ENCODE results near the gene MEI1.

The MEI1 gene

DNA sequence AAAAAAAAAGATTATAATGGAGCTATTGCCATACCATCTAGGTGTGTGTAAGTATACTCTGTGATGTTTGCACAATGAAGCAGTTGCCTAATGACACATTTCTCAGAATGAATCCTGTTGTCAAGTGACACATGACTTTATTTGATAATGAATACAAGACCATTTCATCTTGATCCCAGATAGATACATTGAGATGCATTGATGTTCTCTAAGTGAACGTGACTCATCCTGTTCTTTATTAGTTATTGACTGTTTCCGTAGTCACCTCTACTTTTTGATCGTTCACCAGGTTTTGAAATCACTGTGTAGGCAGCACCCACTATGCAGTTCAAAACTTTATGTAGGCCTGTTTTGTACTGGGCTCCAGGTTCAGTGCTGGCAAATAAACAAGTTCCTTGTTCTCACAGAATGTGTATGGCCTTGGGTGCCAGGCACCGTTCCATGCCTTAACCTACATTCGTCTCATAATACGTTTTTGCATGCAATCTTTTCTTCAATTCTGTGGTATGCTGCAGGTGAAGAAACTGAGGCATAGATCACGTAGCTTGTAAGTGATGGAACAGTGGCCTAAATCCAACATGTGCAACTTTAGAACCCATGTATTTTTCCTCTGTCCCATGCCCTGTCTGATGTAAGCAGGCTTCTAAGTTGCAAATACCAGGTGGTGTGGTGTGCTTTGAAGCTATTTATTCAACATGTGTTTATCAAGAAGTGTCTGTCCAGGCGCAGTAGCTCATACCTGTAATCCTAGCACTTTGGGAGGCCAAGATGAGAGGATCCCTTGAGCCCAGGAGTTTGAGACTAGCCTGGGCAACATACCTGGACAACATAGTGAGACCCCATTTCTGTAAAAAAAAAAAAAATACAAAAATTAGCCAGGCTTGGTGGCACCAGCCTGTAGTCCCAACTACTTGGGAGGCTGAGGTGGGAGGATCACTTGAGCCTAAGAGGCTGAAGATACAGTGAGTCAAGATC is 144.0 kb downstream of the MEI1 start:
- DNase-seq = no peak

GRCh38 chr22:41844036-41844435 is 144.7 kb downstream of the MEI1 start:
- no peak for DNase-seq

GRCh38 chr22:41844513-41844912 is 145.2 kb downstream of the MEI1 start:
- no peak for DNase-seq

DNA sequence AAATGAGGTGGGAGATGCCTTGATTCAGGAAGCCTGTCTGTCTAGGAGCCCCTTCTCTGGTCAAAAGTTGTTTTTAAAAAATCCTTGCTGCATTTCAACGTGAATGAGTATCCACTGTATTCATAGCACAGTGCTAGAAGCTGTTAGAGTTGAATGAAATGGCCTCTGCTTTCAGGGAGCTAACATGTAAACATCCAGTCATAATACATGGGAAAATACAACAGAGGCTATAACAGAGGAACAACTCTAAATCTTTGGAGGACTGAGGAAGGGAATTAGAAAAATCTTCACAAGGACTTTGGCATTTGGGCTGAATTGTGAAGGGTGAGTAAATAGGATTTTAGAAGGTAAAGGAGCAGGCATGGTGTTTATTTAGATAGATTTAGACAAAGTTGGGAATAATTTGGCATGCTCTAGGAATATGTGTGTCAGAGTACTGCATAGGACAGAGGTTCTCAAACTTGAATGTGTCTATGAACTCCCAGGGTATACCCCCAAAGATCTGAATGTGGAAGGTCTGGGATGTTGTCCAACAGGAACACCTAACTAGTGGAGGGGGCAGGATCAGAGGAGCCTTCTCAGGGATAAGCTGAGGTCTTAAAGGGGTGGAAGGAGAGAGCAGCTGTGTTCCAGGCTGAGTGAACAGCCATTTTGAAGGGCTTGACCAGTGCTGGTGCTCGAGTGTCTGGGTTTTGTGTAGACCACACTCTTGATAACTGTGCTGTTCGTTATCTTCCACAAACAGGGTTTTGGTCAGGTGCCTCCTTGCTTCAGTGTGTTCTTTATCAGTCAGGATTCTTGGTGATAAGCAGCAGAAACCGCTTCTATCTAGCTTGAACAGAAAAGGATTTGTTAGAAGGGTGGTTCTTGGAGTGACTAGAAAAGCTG is 146.3 kb downstream of the MEI1 start:
- no peak for DNase-seq

DNA sequence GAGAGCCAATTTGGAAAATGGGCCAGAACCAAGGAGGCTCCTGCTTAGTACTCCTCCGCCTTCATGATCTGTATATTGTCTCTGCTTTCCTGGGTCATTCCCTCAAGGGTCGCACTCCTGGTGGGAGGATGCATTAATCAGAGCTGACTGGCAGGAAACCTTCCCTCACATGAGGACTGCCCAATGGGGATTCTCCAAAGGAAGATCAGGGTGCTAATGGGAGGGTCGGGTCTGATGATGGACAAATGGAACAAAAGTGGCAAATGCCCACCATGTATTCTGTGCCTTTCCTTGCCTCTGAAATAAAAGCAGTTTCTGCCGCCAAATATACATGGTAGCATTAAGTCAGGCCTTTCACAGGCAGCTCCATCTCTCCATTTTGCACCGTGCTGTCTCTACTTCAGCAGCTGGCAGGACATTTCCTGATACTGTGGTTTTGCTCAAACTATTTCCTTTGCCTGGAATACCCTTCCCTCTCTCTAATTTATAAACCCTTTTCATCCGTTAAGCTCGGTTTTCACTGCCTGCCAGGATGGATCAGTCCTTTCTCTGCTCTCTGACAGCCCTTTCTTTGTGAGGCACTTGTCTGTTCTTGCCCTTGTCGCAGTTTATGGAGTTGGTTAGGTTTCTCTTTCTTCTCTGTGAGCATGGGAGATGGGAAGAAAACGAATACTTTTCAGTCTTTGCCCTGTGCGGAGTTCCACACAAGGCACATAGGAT is 147.1 kb downstream of the MEI1 start:
- DNase-seq = no peak

GRCh38 chr22:41847300-41847699 is 148.0 kb downstream of the MEI1 start:
- DNase-seq = no peak

DNA sequence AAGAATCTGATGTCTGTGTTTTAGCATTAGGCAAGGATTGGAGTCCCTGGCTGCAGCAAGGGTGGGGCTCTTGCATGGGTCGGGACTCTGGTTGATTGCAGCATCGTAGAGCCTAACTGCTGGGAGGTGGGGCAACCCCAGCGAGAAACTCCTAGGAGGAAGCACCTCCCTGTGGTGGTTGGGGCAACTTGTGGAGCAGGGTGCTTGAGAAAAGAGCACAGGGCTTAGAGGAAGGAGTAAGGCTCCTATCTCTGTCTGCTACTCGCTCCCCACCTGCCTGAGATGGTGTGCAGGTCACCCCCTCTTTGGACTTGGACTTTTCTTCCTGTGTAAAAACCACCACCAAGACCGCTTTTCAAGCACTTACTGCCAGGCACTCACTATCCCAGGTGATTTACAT is 149.2 kb downstream of the MEI1 start:
- no peak for DNase-seq

All from effector CD8-positive, alpha-beta T cell (primary cell).